ENCODE results near the gene SERINC3.

DNA sequence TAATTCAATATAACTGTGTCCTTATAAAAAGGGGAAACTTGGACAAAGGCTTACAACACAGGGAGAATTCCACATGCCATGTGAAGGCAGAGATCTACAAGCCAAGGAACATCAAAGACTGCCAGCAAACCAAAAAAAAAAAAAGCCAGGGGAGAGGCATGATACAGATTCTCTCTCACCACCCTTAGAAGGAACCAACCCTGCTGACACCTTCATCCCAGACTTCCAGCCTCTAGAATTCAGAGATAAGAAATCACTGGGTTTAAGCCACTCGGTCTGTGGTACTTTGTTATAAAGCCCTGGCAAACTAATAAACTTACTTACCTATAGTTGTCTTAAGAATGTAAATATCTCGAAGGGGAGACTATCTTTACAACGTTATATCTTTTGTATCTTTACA, 4.4 kb downstream of the SERINC3 start:
- TF ChIP-seq, protein P1, sequence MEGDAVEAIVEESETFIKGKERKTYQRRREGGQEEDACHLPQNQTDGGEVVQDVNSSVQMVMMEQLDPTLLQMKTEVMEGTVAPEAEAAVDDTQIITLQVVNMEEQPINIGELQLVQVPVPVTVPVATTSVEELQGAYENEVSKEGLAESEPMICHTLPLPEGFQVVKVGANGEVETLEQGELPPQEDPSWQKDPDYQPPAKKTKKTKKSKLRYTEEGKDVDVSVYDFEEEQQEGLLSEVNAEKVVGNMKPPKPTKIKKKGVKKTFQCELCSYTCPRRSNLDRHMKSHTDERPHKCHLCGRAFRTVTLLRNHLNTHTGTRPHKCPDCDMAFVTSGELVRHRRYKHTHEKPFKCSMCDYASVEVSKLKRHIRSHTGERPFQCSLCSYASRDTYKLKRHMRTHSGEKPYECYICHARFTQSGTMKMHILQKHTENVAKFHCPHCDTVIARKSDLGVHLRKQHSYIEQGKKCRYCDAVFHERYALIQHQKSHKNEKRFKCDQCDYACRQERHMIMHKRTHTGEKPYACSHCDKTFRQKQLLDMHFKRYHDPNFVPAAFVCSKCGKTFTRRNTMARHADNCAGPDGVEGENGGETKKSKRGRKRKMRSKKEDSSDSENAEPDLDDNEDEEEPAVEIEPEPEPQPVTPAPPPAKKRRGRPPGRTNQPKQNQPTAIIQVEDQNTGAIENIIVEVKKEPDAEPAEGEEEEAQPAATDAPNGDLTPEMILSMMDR (IDR thresholded peaks at IDR 0.05), result no peak
- TF ChIP-seq POLR2AphosphoS5 (IDR thresholded peaks at IDR 0.05) (no peak), POLR2A (IDR thresholded peaks at IDR 0.05) (no peak)

Measured in gastroesophageal sphincter (tissue), 3 donors.